DMS153 treated with DMSO at 0.1 percent for 48 hours (cell line): ENCODE results near the gene NSMCE1.
"Not testable (repeated sequence)": the region's sequence is repeated elsewhere in the genome, so short reads cannot be mapped to it uniquely, and the experiment has no call there.

Source experiments
- DNase-seq: peaks from one replicate; lab custom pipeline; 2025; ENCODE audit not compliant: unreplicated experiment; lab: John Stamatoyannopoulos, UW

The NSMCE1 gene

GRCh38 chr16:27272697-27273096 is 4.1 kb upstream of the NSMCE1 start:
- not testable (repeated sequence) for DNase-seq

DNA sequence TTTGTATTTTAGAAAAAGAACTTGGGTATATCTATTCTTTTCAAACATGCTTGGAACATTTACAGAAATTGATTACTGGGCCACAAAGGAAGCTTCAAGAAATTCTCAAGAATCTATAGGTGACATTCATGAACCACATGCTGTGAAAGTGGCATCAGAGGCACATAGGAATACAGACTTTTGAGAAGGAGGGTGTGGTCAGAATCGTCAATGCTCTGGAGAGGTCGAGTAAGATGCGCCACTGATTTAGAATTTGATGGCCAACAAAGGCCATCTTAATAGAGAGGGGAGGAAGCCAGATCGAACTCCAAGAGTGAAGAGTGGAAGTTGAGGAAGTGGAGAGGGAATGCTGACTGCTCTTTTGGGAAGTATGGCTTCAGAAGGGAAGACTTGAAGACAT is 3.5 kb upstream of the NSMCE1 start:
- DNase-seq = no peak

- DNase-seq = no peak
These were observed 1.8 kb upstream of the NSMCE1 start for GRCh38 chr16:27270349-27270748.

GRCh38 chr16:27269300-27270150 is 953 bp upstream of the NSMCE1 start:
- no peak for DNase-seq

- no peak for DNase-seq
These were observed 1.4 kb downstream of the NSMCE1 start for GRCh38 chr16:27267037-27267677.

DNA sequence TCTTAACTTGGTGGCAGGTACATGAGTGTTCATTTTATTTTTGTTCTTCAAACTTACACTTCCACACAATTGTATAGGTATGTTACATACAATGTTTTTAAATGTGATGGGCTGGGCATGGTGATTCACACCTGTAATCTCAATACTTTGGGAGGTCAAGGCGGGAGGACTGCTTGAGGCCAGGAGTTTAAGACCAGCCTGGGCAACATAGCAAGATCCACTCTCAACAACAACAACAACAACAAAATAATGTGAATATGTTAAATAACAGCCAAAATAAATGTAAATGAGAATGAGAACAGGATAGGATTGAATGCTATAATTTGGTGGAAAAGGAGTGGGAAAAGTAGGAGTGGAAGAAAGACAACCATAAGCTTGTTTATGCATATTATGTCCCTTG is 2.6 kb downstream of the NSMCE1 start:
- no peak for DNase-seq

GRCh38 chr16:27264151-27264550 is 4.4 kb downstream of the NSMCE1 start:
- no peak for DNase-seq

DNA sequence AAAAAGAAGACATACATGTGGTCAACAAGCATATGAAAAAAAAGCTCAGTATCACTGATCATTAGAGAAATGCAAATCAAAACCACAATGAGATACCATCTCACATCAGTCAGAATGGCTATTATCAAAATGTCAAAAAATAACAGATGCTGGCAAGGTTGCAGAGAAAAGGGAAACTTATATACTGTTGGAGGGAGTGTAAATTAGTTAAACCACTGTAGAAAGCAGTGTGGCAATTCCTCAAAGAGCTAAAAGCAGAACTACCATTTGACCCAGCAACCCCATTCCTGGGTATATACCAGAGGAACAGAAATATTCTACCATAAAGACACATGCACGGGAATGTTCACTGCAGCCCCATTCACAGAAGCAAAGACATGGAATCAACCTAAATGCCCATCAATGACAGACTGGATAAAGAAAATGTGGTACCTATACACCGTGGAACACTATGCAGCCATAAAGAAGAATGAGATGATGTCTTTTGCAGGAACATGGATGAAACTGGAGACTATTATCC is 5.6 kb downstream of the NSMCE1 start:
- DNase-seq = not testable (repeated sequence)

- no peak for DNase-seq
These were observed 8.9 kb downstream of the NSMCE1 start for GRCh38 chr16:27259710-27260109.

GRCh38 chr16:27258241-27258734 is 10.3 kb downstream of the NSMCE1 start:
- no peak for DNase-seq

- DNase-seq = no peak
These were observed 11.3 kb downstream of the NSMCE1 start for GRCh38 chr16:27257271-27257670.

DNA sequence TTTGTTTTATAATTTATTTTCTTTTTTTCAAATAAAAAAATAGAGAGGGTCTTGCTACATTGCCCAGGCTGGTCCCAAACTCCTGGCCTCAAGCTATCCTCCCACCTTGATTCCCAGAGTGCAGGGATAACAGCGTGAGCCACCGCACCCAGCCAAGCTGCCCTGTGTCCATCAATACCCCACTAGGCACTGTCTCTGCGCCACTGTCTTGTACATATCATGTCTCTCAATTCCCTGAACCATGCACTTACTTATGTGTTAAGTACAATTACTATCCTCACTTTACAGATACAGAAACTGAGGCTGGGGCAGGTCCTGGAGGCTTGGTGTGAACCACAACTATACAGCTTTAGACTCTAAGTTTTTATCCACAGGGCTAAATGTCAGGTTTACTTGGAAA is 11.7 kb downstream of the NSMCE1 start:
- DNase-seq = no peak

GRCh38 chr16:27254262-27254811 is 14.2 kb downstream of the NSMCE1 start:
- DNase-seq = no peak

DNA sequence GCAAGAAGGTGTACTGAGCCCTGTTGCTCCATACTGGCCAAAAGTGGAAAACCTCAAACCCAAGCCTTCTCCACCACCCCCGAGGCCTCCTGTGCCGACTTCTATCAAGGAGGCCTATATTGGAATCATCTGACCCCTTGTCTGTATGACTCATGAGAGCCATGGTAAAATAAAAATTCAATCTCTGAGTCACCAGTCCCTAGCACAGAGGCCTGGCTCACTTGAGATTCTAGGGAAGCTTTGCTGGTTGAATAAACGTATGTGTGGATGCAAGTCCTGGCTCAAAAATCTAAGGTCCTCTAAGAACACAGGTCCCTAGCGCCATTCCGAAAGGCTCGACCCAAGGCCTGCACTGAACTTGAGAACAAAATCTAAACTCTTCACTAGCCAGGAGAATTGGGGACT is 15.0 kb downstream of the NSMCE1 start:
- no peak for DNase-seq

DNA sequence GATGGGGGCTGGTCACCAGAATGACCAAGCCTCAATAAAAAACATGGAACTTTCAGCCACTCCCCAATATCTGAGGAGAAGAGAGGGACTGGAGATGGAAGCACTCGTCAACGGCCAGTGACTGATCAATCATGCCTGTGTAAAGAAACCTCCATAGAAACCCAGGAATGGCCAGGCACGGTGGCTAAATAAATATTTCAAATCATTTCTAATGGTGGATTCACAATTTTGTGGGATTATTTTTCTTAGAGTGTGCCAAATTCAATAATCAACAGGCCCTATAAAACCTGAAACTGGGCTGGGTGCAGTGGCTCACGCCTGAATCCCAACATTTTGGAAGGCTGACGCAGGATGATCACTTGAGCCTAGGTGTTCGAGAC is 16.4 kb downstream of the NSMCE1 start:
- no peak for DNase-seq

DNA sequence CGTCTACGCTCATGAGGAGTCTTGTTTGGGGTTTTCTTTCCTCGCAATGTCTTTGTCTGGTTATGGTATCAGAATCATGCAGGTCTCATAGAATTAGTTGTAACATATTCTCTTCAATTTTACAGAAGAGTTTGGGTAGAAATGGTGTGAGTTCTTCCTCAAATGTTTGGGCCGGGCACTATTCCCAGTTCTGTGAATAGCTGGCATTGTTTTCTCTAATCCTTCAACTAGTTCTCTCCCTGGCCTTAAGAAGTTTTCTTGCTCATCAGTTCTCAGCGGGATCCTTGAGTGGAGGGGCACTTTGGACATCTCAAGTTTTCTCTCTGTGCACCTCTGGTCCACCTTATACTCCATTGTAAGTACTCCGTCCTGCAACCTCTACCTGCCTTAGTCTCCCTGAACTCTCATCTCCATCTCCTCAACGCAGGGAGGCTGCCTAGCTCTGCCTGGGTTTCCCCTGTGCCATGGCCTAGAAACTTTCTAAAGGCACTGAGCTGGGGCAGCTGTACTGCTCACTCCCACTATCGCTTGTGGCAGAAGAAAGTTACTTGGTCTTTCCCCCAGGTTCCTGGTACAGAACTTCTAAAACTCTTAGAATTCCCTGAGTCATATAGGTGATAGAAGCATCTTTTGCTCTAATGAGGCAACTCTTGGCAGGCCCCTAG is 16.9 kb downstream of the NSMCE1 start:
- no peak for DNase-seq

DNA sequence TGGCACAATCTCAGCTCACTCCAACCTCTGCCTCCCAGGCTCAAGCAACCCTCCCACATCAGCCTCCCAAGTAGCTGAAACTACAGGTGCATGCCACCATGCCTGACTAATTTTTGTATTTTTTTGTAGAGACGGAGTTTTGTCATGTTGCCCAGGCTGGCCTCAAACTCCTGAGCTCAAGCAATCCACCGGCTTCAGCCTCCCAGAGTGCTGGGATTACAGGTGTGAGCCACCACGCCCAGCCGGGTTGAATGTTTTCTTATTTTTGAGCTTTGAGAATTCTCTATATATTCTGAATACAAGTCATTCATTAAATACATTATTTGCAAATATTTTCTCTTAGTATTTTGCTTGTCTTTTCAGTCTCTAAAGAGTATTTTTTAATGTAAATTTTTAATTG is 19.7 kb downstream of the NSMCE1 start:
- not testable (repeated sequence) for DNase-seq

DNA sequence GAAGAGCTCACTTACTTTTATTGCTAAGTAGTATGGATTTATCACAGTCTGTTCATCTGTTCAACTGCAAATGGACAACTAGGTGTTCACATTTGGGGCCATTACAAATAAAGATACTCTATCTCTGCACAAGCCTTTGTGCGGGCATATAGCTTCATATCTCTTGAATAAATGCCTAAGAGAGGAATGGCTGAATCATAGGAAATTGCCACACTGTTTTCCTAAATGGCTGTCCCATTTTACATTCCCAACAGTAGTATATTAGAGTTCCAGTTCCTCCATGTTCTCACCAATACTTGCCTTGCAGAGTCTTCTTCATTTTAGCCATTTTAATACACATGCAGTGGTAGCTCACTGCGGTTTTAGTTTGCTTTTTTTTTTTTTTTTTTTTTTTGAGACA is 20.5 kb downstream of the NSMCE1 start:
- DNase-seq = no peak

DNA sequence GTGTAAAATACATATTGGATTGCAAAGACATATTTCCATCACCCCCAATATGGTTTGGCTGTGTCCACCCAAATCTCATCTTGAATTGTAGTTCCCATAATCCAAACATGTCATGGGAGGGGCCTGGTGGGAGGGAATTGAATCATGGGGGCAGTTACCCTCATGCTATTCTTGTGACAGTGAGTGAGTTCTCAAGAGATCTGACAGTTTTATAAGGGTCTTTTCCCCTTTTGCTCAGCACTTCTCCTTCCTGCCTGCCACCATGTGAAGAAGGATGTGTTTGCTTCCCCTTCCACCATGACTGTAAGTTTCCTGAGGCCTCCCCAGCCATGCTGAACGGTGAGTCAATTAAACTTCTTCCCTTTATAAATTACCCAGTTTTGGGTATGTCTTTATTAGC is 21.5 kb downstream of the NSMCE1 start:
- not testable (repeated sequence) for DNase-seq

DNA sequence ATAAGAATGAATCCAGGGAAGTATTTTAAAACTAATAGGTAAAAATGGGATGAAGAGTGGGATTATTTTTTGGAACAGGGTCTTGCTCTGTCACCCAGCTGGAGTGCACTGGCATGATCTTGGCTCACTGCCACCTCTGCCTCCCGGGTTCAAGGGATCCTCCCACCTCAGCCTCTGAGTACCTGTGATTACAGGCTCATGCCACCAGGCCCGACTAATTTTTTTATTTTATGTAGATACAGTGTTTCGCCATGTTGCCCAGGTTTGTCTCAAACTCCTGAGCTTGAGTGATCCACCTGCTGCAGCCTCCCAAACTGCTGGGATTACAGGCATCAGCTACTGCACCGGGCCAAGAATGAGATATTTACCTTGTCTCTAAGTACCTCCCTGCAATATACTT is 22.1 kb downstream of the NSMCE1 start:
- DNase-seq = no peak
